Activated CD4-positive, alpha-beta T cell treated with anti-CD3 and anti-CD28 coated beads, Interleukin-2, amount 50 U/mL, for 24 hours (primary cell): ENCODE measurements around the gene CDK3.
A peak's percentile ranks its signal among the peaks of the same experiment; 100 is the strongest.

Experiments used
- DNase-seq, 2 donors: peaks; one replicate each; pipeline ENCODE4 v3.0.0-alpha.2; 2020; ENCODE audit warnings: low read depth in 1 of 2, low spot score in 1 of 2

The CDK3 gene

GRCh38 chr17:75987041-75987440 is 13.6 kb upstream of the CDK3 start:
- no peak for DNase-seq

- DNase-seq, result no peak
Measured at GRCh38 chr17:75991396-75991795, 9.3 kb upstream of the CDK3 start.

GRCh38 chr17:75994802-75995370 is 5.8 kb upstream of the CDK3 start:
- DNase-seq, result no peak

- DNase-seq, result no peak
Measured at GRCh38 chr17:75995385-75995925, 5.2 kb upstream of the CDK3 start.

- no peak for DNase-seq
Measured at GRCh38 chr17:75996665-75997590, 3.7 kb upstream of the CDK3 start.

- DNase-seq, result no peak
Measured at GRCh38 chr17:75998327-75998795, 2.3 kb upstream of the CDK3 start.

- peak; percentile 27 to 44 for DNase-seq
Measured at GRCh38 chr17:76000016-76000754, 470 bp upstream of the CDK3 start.

- DNase-seq, result no peak
Measured at GRCh38 chr17:76002100-76002499, 1.4 kb downstream of the CDK3 start.

GRCh38 chr17:76003915-76004314 is 3.3 kb downstream of the CDK3 start:
- DNase-seq, result no peak

- DNase-seq, result no peak
Measured at GRCh38 chr17:76004750-76005262, 4.2 kb downstream of the CDK3 start.

GRCh38 chr17:76005263-76006149 is 4.9 kb downstream of the CDK3 start:
- peak; percentile 75 to 85 for DNase-seq

- DNase-seq, result no peak
Measured at GRCh38 chr17:76007131-76007849, 6.6 kb downstream of the CDK3 start.

GRCh38 chr17:76007850-76008165 is 7.2 kb downstream of the CDK3 start:
- DNase-seq, result no peak

- no peak for DNase-seq
Measured at GRCh38 chr17:76008208-76008607, 7.6 kb downstream of the CDK3 start.

GRCh38 chr17:76008630-76009425 is 8.2 kb downstream of the CDK3 start:
- DNase-seq, result no peak

- DNase-seq, result no peak
Measured at GRCh38 chr17:76009447-76009846, 8.8 kb downstream of the CDK3 start.

GRCh38 chr17:76009969-76010661 is 9.5 kb downstream of the CDK3 start:
- no peak for DNase-seq

GRCh38 chr17:76011951-76012350 is 11.3 kb downstream of the CDK3 start:
- DNase-seq, result no peak
